LNCaP clone FGC (cell line): ENCODE measurements around the gene PACRG.

Experiments
- DNase-seq: peaks from one replicate; pipeline ENCODE4 v3.0.0-alpha.2; 2011; ENCODE audit warnings: low read depth
- H3K4me3 ChIP-seq: 2 replicates; pipeline ENCODE4 v1.5.1; 2011; ENCODE audit warnings: mild to moderate bottlenecking, low read depth, low read length, control low read depth
- TF ChIP-seq, protein P1 (sequence below): IDR thresholded peaks from 2 replicates; pipeline ENCODE4 v1.5.1; 2012; ENCODE audit warnings: mild to moderate bottlenecking; ENCODE audit not compliant: control insufficient read depth, insufficient read depth; ENCODE audit errors: extremely low read depth

PACRG gene

DNA sequence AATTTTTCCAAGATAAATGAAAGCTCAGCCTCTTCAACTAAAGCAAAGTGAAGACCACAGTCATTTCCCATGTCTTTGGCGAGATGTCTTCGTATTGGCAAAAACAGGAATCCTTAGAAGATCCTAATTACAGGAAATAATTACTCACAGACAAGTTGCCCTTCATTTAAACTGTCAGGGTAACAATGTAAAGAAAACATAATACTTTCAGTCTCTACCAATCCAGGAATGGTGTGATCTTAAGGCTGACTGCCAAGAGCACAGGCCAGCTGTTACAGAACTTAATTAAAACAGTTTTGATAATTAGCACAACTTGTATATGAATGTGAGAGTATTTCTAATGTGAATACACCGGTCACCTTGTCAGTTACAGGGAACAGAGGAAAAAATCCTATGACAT is 292.2 kb downstream of the PACRG start:
- H3K4me3 ChIP-seq = no peak overlapping the region
- TF ChIP-seq, protein P1, sequence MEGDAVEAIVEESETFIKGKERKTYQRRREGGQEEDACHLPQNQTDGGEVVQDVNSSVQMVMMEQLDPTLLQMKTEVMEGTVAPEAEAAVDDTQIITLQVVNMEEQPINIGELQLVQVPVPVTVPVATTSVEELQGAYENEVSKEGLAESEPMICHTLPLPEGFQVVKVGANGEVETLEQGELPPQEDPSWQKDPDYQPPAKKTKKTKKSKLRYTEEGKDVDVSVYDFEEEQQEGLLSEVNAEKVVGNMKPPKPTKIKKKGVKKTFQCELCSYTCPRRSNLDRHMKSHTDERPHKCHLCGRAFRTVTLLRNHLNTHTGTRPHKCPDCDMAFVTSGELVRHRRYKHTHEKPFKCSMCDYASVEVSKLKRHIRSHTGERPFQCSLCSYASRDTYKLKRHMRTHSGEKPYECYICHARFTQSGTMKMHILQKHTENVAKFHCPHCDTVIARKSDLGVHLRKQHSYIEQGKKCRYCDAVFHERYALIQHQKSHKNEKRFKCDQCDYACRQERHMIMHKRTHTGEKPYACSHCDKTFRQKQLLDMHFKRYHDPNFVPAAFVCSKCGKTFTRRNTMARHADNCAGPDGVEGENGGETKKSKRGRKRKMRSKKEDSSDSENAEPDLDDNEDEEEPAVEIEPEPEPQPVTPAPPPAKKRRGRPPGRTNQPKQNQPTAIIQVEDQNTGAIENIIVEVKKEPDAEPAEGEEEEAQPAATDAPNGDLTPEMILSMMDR = no peak
- no peak for DNase-seq

DNA sequence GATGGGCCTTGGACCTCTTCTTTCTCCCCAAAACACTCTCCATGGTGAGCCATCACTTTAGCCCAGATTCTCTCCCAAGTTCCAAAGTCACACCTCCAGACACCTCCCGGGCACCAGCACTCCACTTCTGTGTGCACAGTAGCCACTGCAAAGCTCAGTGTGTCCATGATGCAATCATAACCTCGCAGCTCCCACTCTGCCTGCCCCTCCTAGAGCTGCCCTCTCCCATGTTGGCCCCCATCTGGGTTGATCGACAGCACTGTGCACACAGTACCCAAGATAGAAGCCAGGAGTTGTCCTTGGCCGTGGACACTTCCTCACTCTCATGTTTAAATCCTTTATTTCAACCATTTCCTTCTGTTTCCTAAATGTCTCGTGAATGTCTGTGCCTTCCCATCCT is 293.3 kb downstream of the PACRG start:
- no peak for DNase-seq
- TF ChIP-seq, protein P1 = no peak
- no peak overlapping the region for H3K4me3 ChIP-seq

DNA sequence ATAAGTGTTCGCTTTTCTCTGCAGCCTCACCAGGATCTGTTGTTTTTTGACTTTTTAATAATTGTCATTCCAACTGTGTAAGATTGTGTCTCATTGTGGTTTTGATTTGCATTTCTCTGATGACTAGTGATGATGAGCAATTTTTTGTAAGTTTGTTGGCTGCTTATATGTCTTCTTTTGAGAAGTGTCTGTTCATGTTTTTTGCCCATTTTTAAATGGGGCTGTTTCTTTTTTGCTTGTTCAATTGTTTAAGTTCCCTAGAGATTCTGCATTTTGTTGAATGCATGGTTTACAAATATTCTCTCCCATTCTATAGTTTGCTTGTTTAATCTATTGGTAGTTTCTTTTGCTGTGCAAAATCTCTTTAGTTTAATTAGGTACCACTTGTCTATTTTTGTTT is 295.9 kb downstream of the PACRG start:
- TF ChIP-seq, protein P1 = no peak
- no peak overlapping the region for H3K4me3 ChIP-seq
- DNase-seq = no peak

DNA sequence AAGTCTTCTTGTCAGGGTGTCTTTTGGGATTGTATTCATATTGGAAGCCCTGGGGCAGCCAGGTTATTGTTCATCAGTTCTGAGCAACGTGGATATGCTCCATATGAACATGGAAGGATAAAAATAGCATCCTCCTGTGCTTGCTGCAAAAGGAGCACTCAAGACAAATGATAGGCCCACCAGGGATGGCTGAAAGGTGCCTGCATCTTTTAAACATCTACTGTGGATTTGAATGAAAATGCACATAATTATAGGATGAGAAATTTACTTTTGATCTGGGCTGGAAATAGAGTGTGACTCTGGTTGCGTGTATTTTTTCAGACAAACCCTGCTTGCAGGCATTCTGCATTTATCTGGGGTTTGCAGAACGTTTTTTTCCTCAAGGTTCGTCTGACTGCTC is 299.1 kb downstream of the PACRG start:
- TF ChIP-seq, protein P1 = no peak
- no peak for DNase-seq

DNA sequence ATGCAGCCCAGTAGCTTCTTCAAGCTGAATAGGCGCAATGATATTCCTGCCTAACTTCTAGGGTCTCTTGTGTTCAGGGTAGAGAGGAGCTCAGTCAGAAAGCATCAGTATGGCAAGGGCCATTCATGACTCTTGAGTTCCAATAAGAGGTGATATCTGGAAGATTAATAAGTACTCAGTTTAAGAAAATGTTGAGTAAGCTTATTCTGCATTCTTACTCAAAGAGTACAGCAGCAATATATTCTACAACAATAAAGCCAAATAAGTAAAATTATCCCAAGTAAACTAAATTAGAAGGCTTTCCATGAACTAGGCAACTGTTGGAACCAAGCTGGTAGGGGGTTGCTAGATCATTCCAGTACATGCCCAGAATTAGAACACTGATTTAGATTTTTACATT is 303.2 kb downstream of the PACRG start:
- DNase-seq = no peak
- H3K4me3 ChIP-seq = no peak overlapping the region
- TF ChIP-seq, protein P1 = no peak

More for the DNA sequence above, 299.1 kb downstream of the PACRG start:
- no peak overlapping the region for H3K4me3 ChIP-seq

DNA sequence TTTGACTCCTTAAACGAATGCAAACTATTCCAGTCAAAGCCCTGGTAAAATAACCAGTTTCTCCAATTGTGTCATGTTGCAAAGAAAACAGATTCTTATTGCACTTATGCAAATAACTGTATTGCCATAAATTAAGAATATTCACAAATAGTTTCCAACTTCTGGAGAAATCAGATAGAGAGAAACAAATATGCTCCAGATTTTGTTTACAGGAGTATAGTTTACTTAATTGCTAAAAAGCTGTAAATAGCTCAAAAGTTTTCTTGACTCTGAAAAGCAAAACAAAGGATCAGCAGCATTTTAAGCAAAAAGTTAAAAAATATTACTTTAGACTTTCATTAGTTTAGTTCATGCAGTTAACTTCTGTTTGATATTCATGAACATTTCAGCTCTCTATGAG is 304.2 kb downstream of the PACRG start:
- no peak overlapping the region for H3K4me3 ChIP-seq
- TF ChIP-seq, protein P1 = no peak
- DNase-seq = no peak

DNA sequence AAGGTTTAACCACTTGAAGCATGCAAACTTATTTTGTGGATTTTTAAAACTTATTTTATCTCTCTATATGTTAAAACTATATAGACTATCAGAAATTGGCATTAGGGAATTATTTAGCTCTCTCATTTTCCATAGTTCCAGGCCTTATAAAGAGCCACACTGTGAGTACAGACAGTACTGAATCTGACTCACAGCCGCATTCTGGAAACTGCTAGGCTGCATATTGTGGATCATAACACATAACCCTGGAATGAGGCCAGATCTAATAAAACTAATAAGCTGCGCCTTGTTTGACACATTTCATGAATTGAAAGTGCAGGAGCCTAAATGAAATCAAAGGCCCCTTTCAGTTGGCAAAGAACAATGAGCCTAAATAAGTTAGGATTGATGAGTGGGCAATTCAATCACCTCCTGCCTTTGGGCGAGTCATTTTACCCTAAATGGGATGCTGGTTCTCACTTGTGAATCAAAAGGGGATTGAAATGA is 308.4 kb downstream of the PACRG start:
- H3K4me3 ChIP-seq = no peak overlapping the region
- TF ChIP-seq, protein P1 = no peak
- DNase-seq = no peak
